Adrenal gland (tissue), 12 donors: Measurements from ENCODE around the gene PPFIA2. TPM values are rescaled to one million over a fixed set of nuclear protein-coding genes. Genes with fewer than 3 reads are reported as not detected.

Experiments
- DNase-seq, 7 donors: peaks; one replicate each; pipeline ENCODE4 v3.0.0-alpha.2; 2019 to 2020
- H3K27ac ChIP-seq, 5 donors: fragments of 200-600 bp; sonication (generic) in 4 of 5; 1 replicate in 3 of 5; 2 replicates in 2 of 5; pipeline versions ENCODE4 v1.5.1 to v1.8.0; 2016 to 2020; ENCODE audit warnings: mild to moderate bottlenecking in 1 of 5
- H3K27me3 ChIP-seq: fragments of 200-600 bp; 2 replicates; pipeline ENCODE4 v1.8.0; 2021
- H3K36me3 ChIP-seq, 2 donors: fragments of 200-600 bp; replicated peaks in 1 of 2; 1 replicate in 1 of 2; 2 replicates in 1 of 2; pipeline versions ENCODE4 v1.5.1 to v1.8.0; 2018 to 2022
- H3K4me1 ChIP-seq, 2 donors: fragments of 200-600 bp; replicated peaks in 1 of 2; 1 replicate in 1 of 2; 2 replicates in 1 of 2; pipeline versions ENCODE4 v1.5.1 to v1.8.0; 2018 to 2021
- H3K4me3 ChIP-seq, 4 donors: fragments of 200-600 bp; sonication (generic) in 3 of 4; one replicate each; pipeline ENCODE4 v1.5.1; 2016 to 2018
- H3K9me3 ChIP-seq, 3 donors: fragments of 200-600 bp; sonication (generic) in 1 of 3; replicated peaks in 1 of 3; 1 replicate in 2 of 3; 2 replicates in 1 of 3; pipeline versions ENCODE4 v1.5.1 to v1.8.0; 2016 to 2021
- CTCF ChIP-seq, 6 experiments: fragments of 450-650 bp in 4 of 6; fragments of 200-600 bp in 2 of 6; sonication (generic) in 1 of 6; IDR thresholded peaks; 1 replicate in 5 of 6; 2 replicates in 1 of 6; pipeline versions ENCODE4 v1.5.1 to v1.8.0; 2016 to 2021; ENCODE audit warnings: antibody characterized with exemption in 6 of 6, mild to moderate bottlenecking in 2 of 6, moderate library complexity in 1 of 6
- POLR2A ChIP-seq, 2 donors: fragments of 450-650 bp; IDR thresholded peaks; one replicate each; pipeline ENCODE4 v1.6.1; 2017; ENCODE audit warnings: antibody characterized with exemption in 2 of 2, mild to moderate bottlenecking in 2 of 2, moderate library complexity in 1 of 2
- WGBS, 4 donors: extraction: QIAGEN DNeasy Blood & Tissue Kit in 2 of 4; methylation state at CpG; one replicate each; pipeline versions ENCODE4 v1.1.5 to v1.1.7; 2013 to 2017; 5-methylcytosine and 5-hydroxymethylcytosine counted together
- intact Hi-C, 2 donors: fragments of 100-400 bp; cut with DNase I; formaldehyde crosslinking; loops; one replicate each; pipeline versions ENCODE4 v1.14.1 to v1.15.0; 2022 to 2023
- polyA plus RNA-seq, 3 donors: library from polyadenylated mRNA; stranded (reverse); fragments of 200-250 nt in 2 of 3; fragments of 350-450 nt in 1 of 3; fragmentation: Illumina TruSeq in 1 of 3; extraction: RNeasy Lipid Tissue Mini Kit (QIAGEN cat#74804) in 1 of 3; gene quantifications; one replicate each; pipeline ENCODE4 v1.2.3, GENCODE V29; 2013 to 2014
- total RNA-seq, 9 donors: library from RNA; depleted of rRNA in 4 of 9; stranded (reverse); fragments of >200 nt in 4 of 9; fragments of 120-200 nt in 1 of 9; fragmentation: NEBNext Ultra II Directional in 1 of 9; extraction: Animal tissue kit (Norgen Biotek cat#: 25700) in 1 of 9; gene quantifications; one replicate each; pipeline versions ENCODE4 v1.1.0 to v1.2.4, GENCODE V29; 2013 to 2023
- donor health status: healthy with polysubstance abuse.
- donor health status: Bipolar disorder and iron deficiency.
- donor health status: DM: yes; HTN: yes; CAD: no.
- donor health status: DM: no; HTN: no; CAD: no.
- donor health status: DM: no; HTN: no; CAD: no.
- donor health status: DM: yes; HTN: yes; CAD: no.

Gene PPFIA2
- total and polyA plus RNA-seq, 12 donors = 0.35 to 16.4 (median 2.4) TPM

- intact Hi-C loops = loop anchor here (10.0 kb wide), 1 partner anchor 680 kb away; no protein-coding TSS in a partner anchor
- 3 to 6% (median 4%) methylated on average over 1 of the region's 1 CpG for WGBS, 4 donors
- H3K27ac ChIP-seq = no peak overlapping the region
- H3K4me3 ChIP-seq = no peak overlapping the region
- H3K9me3 ChIP-seq = no peaks in the 10 kb centered on the region
- H3K36me3 ChIP-seq = no peaks in the 10 kb centered on the region
- no peak for DNase-seq
- H3K27me3 ChIP-seq = no peaks in the 10 kb centered on the region
- no peak for TF ChIP-seq POLR2A (IDR thresholded peaks at IDR 0.05)
- peak in 5 of 6 experiments; percentile 25 to 58 (median 38) for TF ChIP-seq CTCF (IDR thresholded peaks at IDR 0.05)
- no peaks in the 10 kb centered on the region for H3K4me1 ChIP-seq
These were observed 114.6 kb downstream of the PPFIA2 start for GRCh38 chr12:81644503-81644902.

GRCh38 chr12:81639196-81639595 is 120.0 kb downstream of the PPFIA2 start:
- TF ChIP-seq CTCF (IDR thresholded peaks at IDR 0.05) (no peak), POLR2A (IDR thresholded peaks at IDR 0.05) (no peak)
- WGBS, 4 donors = 43 to 57% (median 53%) methylated on average over 1 of the region's 1 CpG
- intact Hi-C loops = no loop called here
- Histone ChIP-seq H3K27ac (no peak overlapping the region), H3K4me1 (no peaks in the 10 kb centered on the region), H3K9me3 (no peaks in the 10 kb centered on the region), H3K36me3 (no peaks in the 10 kb centered on the region), H3K27me3 (no peaks in the 10 kb centered on the region), H3K4me3 (no peak overlapping the region)
- no peak for DNase-seq

GRCh38 chr12:81633127-81633526 is 126.0 kb downstream of the PPFIA2 start:
- no peak for DNase-seq
- Histone ChIP-seq H3K4me1 (no peaks in the 10 kb centered on the region), H3K9me3 (no peaks in the 10 kb centered on the region), H3K27ac (no peak overlapping the region), H3K27me3 (no peaks in the 10 kb centered on the region), H3K4me3 (no peak overlapping the region), H3K36me3 (no peaks in the 10 kb centered on the region)
- intact Hi-C loops = no loop called here
- TF ChIP-seq CTCF (IDR thresholded peaks at IDR 0.05) = no peak
- no peak for TF ChIP-seq POLR2A (IDR thresholded peaks at IDR 0.05)

- WGBS, 4 donors = 14 to 17% (median 15%) methylated on average over 4 of the region's 4 CpGs
- DNase-seq = peak in 1 of 7 donors; percentile 9
These were observed 131.6 kb downstream of the PPFIA2 start for GRCh38 chr12:81627336-81628189.

More at GRCh38 chr12:81627336-81628189, 131.6 kb downstream of the PPFIA2 start:
- Histone ChIP-seq H3K9me3 (no peaks in the 10 kb centered on the region), H3K27ac (no peak overlapping the region), H3K4me1 (no peaks in the 10 kb centered on the region), H3K27me3 (no peaks in the 10 kb centered on the region), H3K4me3 (no peak overlapping the region), H3K36me3 (no peaks in the 10 kb centered on the region)
- intact Hi-C loops = loop anchor here in 1 of 2 donors (10.0 kb wide), 1 partner anchor 173 kb away; no protein-coding TSS in a partner anchor
- no peak for TF ChIP-seq POLR2A (IDR thresholded peaks at IDR 0.05)
- TF ChIP-seq CTCF (IDR thresholded peaks at IDR 0.05) = peak; percentile 35 to 68 (median 52)
